Stomach smooth muscle (tissue), 2 donors: ENCODE results near the gene LENEP.

ENCODE experiments used
- H3K27ac ChIP-seq: one replicate; pipeline ENCODE4 v1.7.0; 2013; ENCODE audit warnings: mild to moderate bottlenecking, low read length, inconsistent platforms
- H3K27me3 ChIP-seq, 2 donors: one replicate each; pipeline ENCODE4 v1.7.0; 2013; ENCODE audit warnings: low read length in 2 of 2; ENCODE audit not compliant: insufficient read depth in 2 of 2, control insufficient read depth in 1 of 2
- H3K36me3 ChIP-seq, 2 donors: one replicate each; pipeline ENCODE4 v1.7.0; 2013; ENCODE audit warnings: low read length in 2 of 2; ENCODE audit not compliant: control insufficient read depth in 2 of 2, insufficient read depth in 2 of 2
- H3K4me1 ChIP-seq: one replicate; pipeline ENCODE4 v1.7.0; 2013; ENCODE audit warnings: low read length; ENCODE audit not compliant: control insufficient read depth, insufficient read depth
- H3K4me3 ChIP-seq, 2 donors: one replicate each; pipeline ENCODE4 v1.7.0; 2013; ENCODE audit warnings: low read length in 2 of 2
- H3K9ac ChIP-seq, 2 donors: one replicate each; pipeline ENCODE4 v1.7.0; 2013; ENCODE audit warnings: low read length in 2 of 2, mild to moderate bottlenecking in 1 of 2
- H3K9me3 ChIP-seq, 2 donors: one replicate each; pipeline ENCODE4 v1.7.0; 2013; ENCODE audit warnings: low read length in 2 of 2; ENCODE audit not compliant: control insufficient read depth in 2 of 2
- donor health status: healthy.
- donor health status: Pancreatic carcinoma.

Gene LENEP

DNA sequence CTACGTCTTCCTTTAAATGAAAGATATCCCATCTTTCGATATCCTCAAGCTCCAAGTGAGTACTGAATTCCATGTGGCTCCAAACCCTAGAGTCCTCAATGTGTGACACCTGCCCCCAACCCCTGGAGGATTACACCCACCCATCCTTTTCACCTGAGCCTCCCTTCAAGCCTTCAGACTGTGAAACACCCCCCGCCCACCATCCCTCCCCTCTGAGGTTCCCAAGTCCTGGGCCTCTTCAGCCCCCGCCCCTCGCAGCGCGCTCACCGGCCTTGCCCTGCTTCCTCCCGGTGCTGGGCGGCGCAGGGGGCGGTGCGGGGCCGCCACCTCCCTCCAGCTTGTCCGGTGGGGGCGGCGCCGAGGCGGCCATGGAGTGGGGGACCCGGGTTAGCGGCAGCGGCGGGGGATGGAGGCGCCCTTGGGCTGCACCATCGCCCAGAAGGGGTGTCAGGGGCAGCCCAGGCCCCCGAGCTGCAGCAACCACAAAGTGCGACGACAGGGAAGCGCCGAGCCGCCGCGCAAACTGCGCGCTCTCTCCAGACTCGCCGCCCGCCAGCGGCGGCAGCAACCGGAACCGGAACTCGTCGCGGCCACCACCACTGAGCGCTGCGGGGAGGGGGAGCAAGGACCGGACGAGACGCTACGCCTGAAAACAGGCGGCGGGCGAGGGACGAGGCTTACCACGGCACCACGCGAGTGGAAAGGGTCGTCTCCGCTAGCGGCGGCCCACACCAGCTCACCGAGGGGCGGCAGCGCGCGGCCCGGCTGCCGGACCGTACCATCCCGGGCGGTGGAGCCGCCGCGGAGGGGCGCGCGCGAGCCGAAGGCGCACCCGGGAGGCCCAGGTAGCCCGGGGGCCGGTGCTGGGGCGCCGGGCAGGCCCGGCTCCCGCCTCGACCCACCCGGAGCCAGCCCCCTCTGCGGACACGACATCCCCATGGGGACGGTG is 31.9 kb upstream of the LENEP start, which contains the start of gene PYGO2:
Gene PYGO2 (minus strand): TSS at position 576 of the 949 bp plus-strand sequence. CDS start 206 bp downstream, at position 370.
- H3K9ac ChIP-seq, result peak within 1 kb of the TSS; percentile 93 to 94
- H3K27ac ChIP-seq, result peak within 1 kb of the TSS; percentile 94
- H3K9me3 ChIP-seq, result no peaks in the 10 kb centered on the region
- H3K4me1 ChIP-seq, result peaks cover 41% of the 10 kb centered on the region
- peak within 1 kb of the TSS; percentile 31 to 85 for H3K4me3 ChIP-seq
- H3K36me3 ChIP-seq, result peaks cover 33 to 35% of the 10 kb centered on the region in 2 donors
- no peaks in the 10 kb centered on the region for H3K27me3 ChIP-seq

GRCh38 chr1:154962156-154962749 is 31.1 kb upstream of the LENEP start:
- no peaks in the 10 kb centered on the region for H3K27me3 ChIP-seq
- peak overlapping the region; percentile 31 to 85 for H3K4me3 ChIP-seq
- no peaks in the 10 kb centered on the region for H3K9me3 ChIP-seq
- H3K27ac ChIP-seq, result peak overlapping the region; percentile 94
- H3K36me3 ChIP-seq, result peaks cover 40 to 42% of the 10 kb centered on the region in 2 donors
- H3K9ac ChIP-seq, result peak overlapping the region; percentile 93 to 94
- H3K4me1 ChIP-seq, result peaks cover 33% of the 10 kb centered on the region

DNA sequence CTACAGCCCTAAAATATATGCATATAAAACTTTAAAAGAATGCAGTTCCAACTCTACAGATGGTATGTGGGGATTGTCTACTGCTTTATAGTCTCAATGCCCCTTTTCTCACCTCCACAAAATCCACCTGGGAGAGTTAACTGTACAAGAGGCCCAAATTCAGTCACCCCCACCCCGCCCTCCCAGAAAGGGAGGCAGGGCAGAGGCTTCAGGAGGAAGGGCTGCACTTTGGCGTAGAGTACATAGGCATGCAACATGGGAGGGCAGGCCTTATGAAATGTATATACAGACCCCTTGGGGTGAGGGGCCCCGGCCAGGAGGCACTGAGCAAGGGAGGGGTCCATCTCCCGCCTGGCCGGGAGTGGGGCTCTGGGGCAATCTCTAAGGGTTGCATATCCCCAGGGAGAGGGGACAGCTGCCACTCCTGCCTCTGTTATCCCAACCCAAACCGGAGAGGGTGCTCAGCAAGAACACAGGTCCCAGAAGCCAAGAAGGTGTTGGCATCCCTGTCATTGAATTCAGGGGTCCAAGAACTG is 30.5 kb upstream of the LENEP start:
- H3K27ac ChIP-seq, result peak overlapping the region; percentile 94
- H3K9me3 ChIP-seq, result no peaks in the 10 kb centered on the region
- no peaks in the 10 kb centered on the region for H3K27me3 ChIP-seq
- peaks cover 46 to 48% of the 10 kb centered on the region in 2 donors for H3K36me3 ChIP-seq
- H3K4me1 ChIP-seq, result peaks cover 30% of the 10 kb centered on the region
- H3K9ac ChIP-seq, result peak overlapping the region; percentile 93 to 94
- H3K4me3 ChIP-seq, result peak overlapping the region; percentile 31 to 85

DNA sequence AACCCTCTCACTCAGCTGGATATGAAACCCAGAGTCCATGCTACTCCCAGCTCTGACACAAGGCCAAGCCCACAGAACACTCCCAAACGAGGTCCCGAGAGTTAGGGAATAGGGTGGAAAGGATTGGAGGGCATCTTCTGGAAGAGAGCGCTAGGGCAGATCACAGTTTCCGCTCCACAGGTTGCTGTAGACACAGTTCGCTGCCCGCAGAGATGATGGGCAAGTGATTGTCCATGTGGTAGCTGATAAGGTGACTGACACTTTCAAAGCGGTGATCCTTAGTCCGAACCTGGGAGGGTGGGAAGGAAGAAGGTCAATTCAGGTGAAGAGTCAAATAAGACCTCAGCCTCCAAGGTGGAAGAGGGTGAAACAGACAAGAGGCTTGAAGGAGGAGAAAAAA is 29.7 kb upstream of the LENEP start:
- Histone ChIP-seq H3K27me3 (no peaks in the 10 kb centered on the region), H3K36me3 (peaks cover 44 to 51% of the 10 kb centered on the region in 2 donors), H3K4me1 (peaks cover 30% of the 10 kb centered on the region), H3K4me3 (no peak overlapping the region), H3K27ac (no peak overlapping the region), H3K9me3 (no peaks in the 10 kb centered on the region), H3K9ac (peak overlapping the region in 1 of 2 donors; percentile 42)

DNA sequence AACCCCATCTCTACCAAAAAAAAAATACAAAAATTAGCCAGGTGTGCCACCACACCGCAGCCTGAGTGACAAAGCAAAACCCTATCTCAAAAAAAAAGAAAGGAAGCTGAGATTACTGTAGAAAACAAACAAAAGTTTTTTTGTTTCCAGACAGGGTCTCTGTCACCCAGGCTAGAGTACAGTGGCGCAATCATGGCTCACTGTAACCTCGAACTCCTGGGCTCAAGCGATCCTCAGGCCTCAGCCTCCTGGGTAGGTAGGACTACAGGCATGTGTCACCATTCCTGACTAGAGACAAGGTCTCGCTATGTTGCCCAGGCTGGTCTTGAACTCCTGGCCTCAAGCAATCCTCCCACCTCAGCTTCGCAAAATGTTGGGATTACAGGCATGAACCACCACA is 29.0 kb upstream of the LENEP start:
- no peak overlapping the region for H3K9ac ChIP-seq
- H3K27me3 ChIP-seq, result no peaks in the 10 kb centered on the region
- no peak overlapping the region for H3K27ac ChIP-seq
- H3K36me3 ChIP-seq, result peaks cover 41 to 52% of the 10 kb centered on the region in 2 donors
- no peaks in the 10 kb centered on the region for H3K9me3 ChIP-seq
- H3K4me3 ChIP-seq, result no peak overlapping the region
- peaks cover 34% of the 10 kb centered on the region for H3K4me1 ChIP-seq

- Histone ChIP-seq H3K4me1 (peaks cover 40% of the 10 kb centered on the region), H3K4me3 (no peak overlapping the region), H3K27me3 (no peaks in the 10 kb centered on the region), H3K9ac (no peak overlapping the region), H3K36me3 (peaks cover 41 to 49% of the 10 kb centered on the region in 2 donors), H3K27ac (no peak overlapping the region), H3K9me3 (no peaks in the 10 kb centered on the region)
Measured at GRCh38 chr1:154966111-154966510, 27.3 kb upstream of the LENEP start.

- H3K27me3 ChIP-seq, result no peaks in the 10 kb centered on the region
- no peak overlapping the region for H3K9ac ChIP-seq
- H3K9me3 ChIP-seq, result no peaks in the 10 kb centered on the region
- peaks cover 41 to 49% of the 10 kb centered on the region in 2 donors for H3K36me3 ChIP-seq
- no peak overlapping the region for H3K4me3 ChIP-seq
- peaks cover 47% of the 10 kb centered on the region for H3K4me1 ChIP-seq
- H3K27ac ChIP-seq, result peak overlapping the region; percentile 99
Measured at GRCh38 chr1:154967331-154967950, 25.9 kb upstream of the LENEP start.

- Histone ChIP-seq H3K36me3 (peaks cover 33 to 43% of the 10 kb centered on the region in 2 donors), H3K9me3 (no peaks in the 10 kb centered on the region), H3K27me3 (no peaks in the 10 kb centered on the region), H3K27ac (peak overlapping the region; percentile 99), H3K9ac (peak overlapping the region; percentile 47 to 85), H3K4me1 (peaks cover 50% of the 10 kb centered on the region), H3K4me3 (peak overlapping the region in 1 of 2 donors; percentile 70)
Measured at GRCh38 chr1:154968731-154969130, 24.7 kb upstream of the LENEP start.

DNA sequence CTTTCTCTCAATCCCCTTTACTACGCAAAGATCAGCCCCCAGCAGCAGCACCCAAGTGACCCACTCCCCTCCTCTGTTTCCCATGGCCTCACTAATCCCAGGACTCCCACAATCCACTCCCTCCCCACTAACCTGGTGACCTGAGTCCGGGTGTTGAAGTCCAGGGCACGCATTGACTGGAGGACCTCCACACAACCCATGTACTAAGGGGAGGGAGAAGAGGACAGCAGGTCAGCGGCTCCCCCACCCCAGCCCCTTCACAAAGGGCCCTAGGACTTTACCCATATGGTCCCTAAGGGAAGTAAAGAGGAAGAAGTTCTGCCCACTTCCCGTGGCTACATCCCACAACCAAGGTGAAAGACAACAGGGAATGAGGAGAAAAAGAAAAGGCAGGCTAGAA is 24.1 kb upstream of the LENEP start:
- Histone ChIP-seq H3K36me3 (peaks cover 30 to 40% of the 10 kb centered on the region in 2 donors), H3K27ac (peak overlapping the region; percentile 99), H3K4me1 (peaks cover 49% of the 10 kb centered on the region), H3K4me3 (peak overlapping the region; percentile 69 to 70), H3K9ac (peak overlapping the region; percentile 47 to 85), H3K27me3 (no peaks in the 10 kb centered on the region), H3K9me3 (no peaks in the 10 kb centered on the region)

DNA sequence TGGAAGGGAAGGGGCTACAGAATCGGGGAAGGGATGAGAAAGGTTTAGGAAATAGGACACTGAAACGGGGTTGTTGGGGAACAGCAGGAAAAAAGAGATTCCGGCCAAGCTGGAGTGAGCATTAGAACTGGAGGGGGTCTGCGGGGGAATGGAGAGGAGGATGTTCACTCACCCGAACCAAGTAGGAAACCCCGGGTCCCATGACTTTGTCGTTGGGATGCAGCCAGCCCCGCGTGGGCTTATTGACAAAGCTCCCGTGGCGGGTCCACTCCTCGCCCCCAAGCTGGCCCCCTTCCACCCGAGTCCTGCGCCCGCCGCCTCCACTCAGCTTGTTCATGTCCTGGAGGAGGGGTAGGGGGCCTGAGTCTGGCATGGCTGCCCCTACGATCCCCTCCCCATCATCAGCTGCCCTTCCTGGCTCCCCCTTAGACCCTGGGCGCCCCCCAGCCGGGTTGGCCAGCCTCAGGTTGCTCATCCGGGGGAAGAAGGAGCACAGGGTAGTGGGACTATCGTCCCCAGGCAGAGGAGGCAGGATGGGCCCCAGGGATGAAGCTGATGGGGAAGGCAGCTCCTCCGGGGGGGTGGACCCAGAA is 23.4 kb upstream of the LENEP start:
- Histone ChIP-seq H3K27me3 (no peaks in the 10 kb centered on the region), H3K36me3 (peaks cover 25 to 34% of the 10 kb centered on the region in 2 donors), H3K4me1 (peaks cover 49% of the 10 kb centered on the region), H3K9me3 (no peaks in the 10 kb centered on the region), H3K4me3 (peak overlapping the region; percentile 69 to 70), H3K9ac (peak overlapping the region; percentile 80 to 85), H3K27ac (peak overlapping the region; percentile 99)
